ENCODE measurements around the gene PWWP2B. TPM values are rescaled to one million over a fixed set of nuclear protein-coding genes. Genes with fewer than 3 reads are reported as not detected.

Gene PWWP2B
- total RNA-seq, 1 donor = 8.2 TPM

GRCh38 chr10:132436861-132437410, 39.9 kb downstream of the PWWP2B start:
- DNase-seq (ENCODE audit: low read depth) = no peak
- H3K4me3 ChIP-seq (ENCODE audit: low read depth, low read length) = no peak overlapping the region
- TF ChIP-seq CTCF (IDR thresholded peaks at IDR 0.05; ENCODE audit: insufficient read depth, low read depth, low read length) = no peak

GRCh38 chr10:132437541-132437950, 40.5 kb downstream of the PWWP2B start:
- TF ChIP-seq CTCF (IDR thresholded peaks at IDR 0.05; ENCODE audit: insufficient read depth, low read depth, low read length) = no peak
- no peak for DNase-seq (ENCODE audit: low read depth)
- no peak overlapping the region for H3K4me3 ChIP-seq (ENCODE audit: low read depth, low read length)

- DNase-seq (ENCODE audit: low read depth) = no peak
- no peak for TF ChIP-seq CTCF (IDR thresholded peaks at IDR 0.05; ENCODE audit: insufficient read depth, low read depth, low read length)
These were observed 41.4 kb downstream of the PWWP2B start for GRCh38 chr10:132438091-132439024.

GRCh38 chr10:132439025-132439388, 42.0 kb downstream of the PWWP2B start:
- no peak for DNase-seq (ENCODE audit: low read depth)
- H3K4me3 ChIP-seq (ENCODE audit: low read depth, low read length) = no peak overlapping the region
- TF ChIP-seq CTCF (IDR thresholded peaks at IDR 0.05; ENCODE audit: insufficient read depth, low read depth, low read length) = no peak

More at GRCh38 chr10:132438091-132439024, 41.4 kb downstream of the PWWP2B start:
- H3K4me3 ChIP-seq (ENCODE audit: low read depth, low read length) = no peak overlapping the region

- no peak for DNase-seq (ENCODE audit: low read depth)
- no peak for TF ChIP-seq CTCF (IDR thresholded peaks at IDR 0.05; ENCODE audit: insufficient read depth, low read depth, low read length)
- H3K4me3 ChIP-seq (ENCODE audit: low read depth, low read length) = no peak overlapping the region
These were observed 42.6 kb downstream of the PWWP2B start for GRCh38 chr10:132439424-132440163.

GRCh38 chr10:132440791-132441565, 44.0 kb downstream of the PWWP2B start:
- TF ChIP-seq CTCF (IDR thresholded peaks at IDR 0.05; ENCODE audit: insufficient read depth, low read depth, low read length) = no peak
- no peak for DNase-seq (ENCODE audit: low read depth)
- H3K4me3 ChIP-seq (ENCODE audit: low read depth, low read length) = no peak overlapping the region

All from fibroblast of villous mesenchyme (primary cell).